Spleen (tissue), 11 donors: ENCODE results near the gene MAP1LC3A. TPM values are rescaled to one million over a fixed set of nuclear protein-coding genes. Genes with fewer than 3 reads are reported as not detected.

Source experiments
- DNase-seq: peaks from one replicate; pipeline ENCODE4 v3.0.0-alpha.2; 2020
- H3K27ac ChIP-seq, 8 donors: fragments of 200-600 bp; sonication (generic) in 7 of 8; 1 replicate in 4 of 8; 2 replicates in 4 of 8; pipeline versions ENCODE4 v1.5.0 to v1.8.0; 2016 to 2021; ENCODE audit warnings: inconsistent platforms in 4 of 8, mild to moderate bottlenecking in 4 of 8, moderate library complexity in 1 of 8
- H3K27me3 ChIP-seq, 7 donors: fragments of 200-600 bp; sonication (generic) in 6 of 7; replicated peaks in 1 of 7; 1 replicate in 4 of 7; 2 replicates in 3 of 7; pipeline versions ENCODE4 v1.5.0 to v1.8.0; 2016 to 2021; ENCODE audit warnings: inconsistent platforms in 3 of 7, mild to moderate bottlenecking in 1 of 7
- H3K36me3 ChIP-seq, 6 donors: fragments of 200-600 bp; sonication (generic) in 5 of 6; 1 replicate in 4 of 6; 2 replicates in 2 of 6; pipeline versions ENCODE4 v1.5.0 to v1.8.0; 2016 to 2021; ENCODE audit warnings: inconsistent platforms in 2 of 6
- H3K4me1 ChIP-seq, 6 donors: fragments of 200-600 bp; sonication (generic) in 5 of 6; 1 replicate in 3 of 6; 2 replicates in 3 of 6; pipeline versions ENCODE4 v1.5.0 to v1.8.0; 2016 to 2021; ENCODE audit warnings: inconsistent platforms in 3 of 6
- H3K4me3 ChIP-seq, 8 donors: fragments of 200-600 bp; sonication (generic) in 7 of 8; 1 replicate in 4 of 8; 2 replicates in 4 of 8; pipeline versions ENCODE4 v1.5.0 to v1.8.0; 2016 to 2021; ENCODE audit warnings: inconsistent platforms in 4 of 8, mild to moderate bottlenecking in 4 of 8, moderate library complexity in 2 of 8
- H3K9me3 ChIP-seq, 8 donors: fragments of 200-600 bp; sonication (generic) in 7 of 8; 1 replicate in 4 of 8; 2 replicates in 4 of 8; pipeline versions ENCODE4 v1.5.0 to v1.8.0; 2016 to 2021; ENCODE audit warnings: inconsistent platforms in 4 of 8
- CTCF ChIP-seq, 11 experiments: fragments of 200-600 bp in 7 of 11; fragments of 450-650 bp in 4 of 11; sonication (generic) in 4 of 11; IDR thresholded peaks in 8 of 11; conservative IDR thresholded peaks in 3 of 11; 1 replicate in 7 of 11; 2 replicates in 4 of 11; pipeline versions ENCODE4 v1.4.0 to v1.8.0; 2016 to 2021; ENCODE audit warnings: antibody characterized with exemption in 11 of 11, inconsistent platforms in 4 of 11, mild to moderate bottlenecking in 1 of 11
- POLR2A ChIP-seq, 3 donors: fragments of 450-650 bp; IDR thresholded peaks; one replicate each; pipeline ENCODE4 v1.5.1; 2017; ENCODE audit warnings: antibody characterized with exemption in 3 of 3, mild to moderate bottlenecking in 1 of 3
- POLR2AphosphoS5 ChIP-seq, 3 donors: sonication (generic); formaldehyde crosslinking; IDR thresholded peaks; one replicate each; pipeline ENCODE4 v1.5.1; 2017; ENCODE audit warnings: antibody characterized with exemption in 3 of 3
- WGBS, 5 donors: extraction: QIAGEN DNeasy Blood & Tissue Kit in 3 of 5; methylation state at CpG; one replicate each; pipeline versions ENCODE4 v1.1.5 to v1.1.7; 2013 to 2018; 5-methylcytosine and 5-hydroxymethylcytosine counted together
- intact Hi-C: fragments of 100-400 bp; cut with DNase I; formaldehyde crosslinking; loops from one replicate; pipeline ENCODE4 v1.15.0; 2023; ENCODE audit warnings: low total_unique reads
- polyA plus RNA-seq, 3 donors: library from polyadenylated mRNA; stranded (reverse); fragments of 200-250 nt; gene quantifications; one replicate each; pipeline ENCODE4 v1.2.1, GENCODE V29; 2013
- total RNA-seq, 7 donors: library from RNA; depleted of rRNA in 3 of 7; stranded (reverse); fragments of >200 nt in 3 of 7; fragmentation: NEBNext Ultra II Directional in 4 of 7; extraction: Animal tissue kit (Norgen Biotek cat#: 25700) in 4 of 7; gene quantifications; one replicate each; pipeline versions ENCODE4 v1.1.0 to v1.2.1, GENCODE V29; 2016 to 2021
- donor health status: healthy with polysubstance abuse.
- donor health status: DM: no; HTN: no; CAD: no; lungs with moderate emphysema.
- donor health status: DM: no; HTN: no; CAD: no.
- donor health status: Bipolar disorder and iron deficiency.
- donor health status: healthy.
- donor health status: DM: no; HTN: no; CAD: no.
- donor health status: DM: yes; HTN: yes; CAD: no.

The MAP1LC3A gene
- total and polyA plus RNA-seq, 10 donors: 13.0 to 56.7 (median 30.1) TPM

DNA sequence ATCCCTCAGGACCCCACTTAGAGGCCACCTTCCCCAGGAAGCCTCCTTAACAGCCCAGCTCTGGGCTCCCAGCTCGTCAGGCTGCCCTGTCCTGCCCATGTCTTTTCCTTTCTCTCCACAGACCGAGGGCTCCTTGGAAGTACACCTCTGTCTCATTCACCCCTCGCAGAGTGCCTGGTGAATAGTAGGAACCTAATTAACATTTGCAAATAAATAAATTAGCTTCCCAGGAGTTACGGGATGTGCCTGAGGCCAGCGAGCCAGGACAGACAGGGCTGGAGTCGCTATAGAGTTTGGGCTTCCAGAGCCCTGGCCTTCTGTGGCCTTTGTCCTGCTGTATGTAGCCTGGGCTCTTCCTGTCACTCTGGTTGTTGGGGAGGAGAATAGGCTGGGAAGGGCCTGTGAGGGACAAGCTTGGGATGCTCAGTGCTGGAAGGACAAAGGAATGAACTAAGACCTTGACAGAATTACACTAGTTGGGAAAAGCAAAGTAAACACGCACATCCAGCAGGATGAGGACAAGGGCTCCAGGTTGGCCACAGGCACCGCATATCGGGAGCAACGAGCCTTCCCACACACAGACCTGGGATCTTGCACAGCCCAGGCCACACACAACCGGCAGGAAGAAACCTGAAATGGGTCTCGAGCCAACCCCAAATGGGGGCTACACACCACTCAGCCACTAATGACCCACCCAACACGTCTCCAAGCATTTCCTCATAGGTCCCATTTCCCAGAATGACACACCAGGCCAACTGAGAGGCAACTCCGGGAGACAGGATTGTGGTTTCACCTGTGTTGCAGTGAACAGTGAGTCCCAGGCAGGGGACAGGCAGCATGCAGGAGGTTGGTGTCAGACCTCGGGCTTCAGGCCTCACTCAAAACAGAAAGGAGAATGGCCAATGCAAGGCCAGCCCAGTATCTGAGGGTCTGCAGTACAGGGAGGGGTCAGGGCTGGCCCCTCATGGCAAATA is 9.7 kb downstream of the MAP1LC3A start:
- H3K27me3 ChIP-seq: no peaks in the 10 kb centered on the region
- peak; percentile 56 for DNase-seq
- H3K4me1 ChIP-seq: peaks cover 0 to 11% (median 4%) of the 10 kb centered on the region in 6 donors
- H3K36me3 ChIP-seq: peaks cover 0 to 69% (median 6%) of the 10 kb centered on the region in 6 donors
- TF ChIP-seq POLR2A (IDR thresholded peaks at IDR 0.05) (no peak), POLR2AphosphoS5 (IDR thresholded peaks at IDR 0.05) (no peak), CTCF (IDR thresholded peaks at IDR 0.05 in 8 of 11, conservative IDR thresholded peaks at IDR 0.05 in 3 of 11) (no peak)
- H3K27ac ChIP-seq: no peak overlapping the region
- H3K9me3 ChIP-seq: no peaks in the 10 kb centered on the region
- WGBS, 5 donors: 85 to 90% (median 89%) methylated on average over 14 to 15 of the region's 15 CpGs
- intact Hi-C loops: no loop called here
- H3K4me3 ChIP-seq: no peak overlapping the region

DNA sequence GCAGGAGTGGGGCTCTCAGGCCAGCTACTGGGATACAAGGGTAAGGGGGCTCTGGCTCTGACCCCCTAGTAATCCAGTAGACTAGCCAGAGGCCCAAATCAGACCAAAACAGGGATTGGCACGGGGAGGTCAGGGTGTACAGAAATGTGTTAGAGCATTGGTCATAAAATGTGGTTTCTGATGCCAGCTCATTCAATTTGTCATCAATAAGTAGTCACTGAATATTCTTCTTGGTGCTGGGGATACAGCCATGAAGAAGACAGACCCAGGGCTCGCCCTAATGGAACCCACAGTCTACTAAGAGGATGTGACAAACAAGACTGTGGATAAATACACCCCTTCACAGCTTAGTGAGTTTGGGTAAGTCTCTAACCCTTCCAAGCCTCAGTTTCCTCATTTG is 11.1 kb downstream of the MAP1LC3A start:
- intact Hi-C loops: no loop called here
- peaks cover 0 to 80% (median 11%) of the 10 kb centered on the region in 6 donors for H3K36me3 ChIP-seq
- no peaks in the 10 kb centered on the region for H3K27me3 ChIP-seq
- no peak overlapping the region for H3K4me3 ChIP-seq
- H3K9me3 ChIP-seq: no peaks in the 10 kb centered on the region
- H3K27ac ChIP-seq: no peak overlapping the region
- H3K4me1 ChIP-seq: peaks cover 0 to 11% (median 4%) of the 10 kb centered on the region in 6 donors
- TF ChIP-seq POLR2AphosphoS5 (IDR thresholded peaks at IDR 0.05) (no peak), POLR2A (IDR thresholded peaks at IDR 0.05) (no peak), CTCF (IDR thresholded peaks at IDR 0.05 in 8 of 11, conservative IDR thresholded peaks at IDR 0.05 in 3 of 11) (no peak)
- DNase-seq: no peak
- WGBS, 5 donors: 83 to 98% (median 91%) methylated on average over 2 of the region's 2 CpGs

DNA sequence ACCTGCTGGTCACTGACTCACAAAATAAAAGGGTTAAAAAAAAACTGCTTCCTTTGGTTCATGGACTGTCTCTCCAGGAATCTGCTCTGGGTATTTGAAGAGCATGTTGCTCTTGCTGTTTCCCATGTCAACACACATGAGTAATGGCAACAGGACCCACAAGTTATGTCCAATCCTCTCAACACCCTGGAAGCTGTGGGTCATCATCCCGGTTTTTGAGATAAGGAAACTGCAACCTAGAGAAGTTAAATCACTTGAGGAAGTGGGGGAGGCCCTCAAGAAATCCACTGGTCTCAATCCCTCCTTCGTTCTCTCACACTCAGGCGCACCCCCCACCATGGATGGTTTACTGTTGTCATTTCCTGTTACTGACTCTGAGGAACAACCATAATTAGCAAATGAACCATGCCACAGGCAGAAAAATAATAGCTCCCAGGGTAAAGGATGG is 12.4 kb downstream of the MAP1LC3A start:
- 28 to 53% (median 40%) methylated on average over 3 of the region's 3 CpGs for WGBS, 5 donors
- Histone ChIP-seq H3K4me3 (no peak overlapping the region), H3K27ac (peak overlapping the region in 4 of 8 donors; percentile 21 to 24 (median 22)), H3K9me3 (no peaks in the 10 kb centered on the region), H3K4me1 (peaks cover 0 to 11% (median 4%) of the 10 kb centered on the region in 6 donors), H3K36me3 (peaks cover 0 to 84% (median 14%) of the 10 kb centered on the region in 6 donors), H3K27me3 (no peaks in the 10 kb centered on the region)
- DNase-seq: no peak
- no peak for TF ChIP-seq POLR2AphosphoS5 (IDR thresholded peaks at IDR 0.05)
- no peak for TF ChIP-seq CTCF (IDR thresholded peaks at IDR 0.05 in 8 of 11, conservative IDR thresholded peaks at IDR 0.05 in 3 of 11)
- TF ChIP-seq POLR2A (IDR thresholded peaks at IDR 0.05): no peak
- intact Hi-C loops: no loop called here

- Histone ChIP-seq H3K36me3 (peaks cover 0 to 82% (median 14%) of the 10 kb centered on the region in 6 donors), H3K27ac (peak overlapping the region in 1 of 8 donors; percentile 22), H3K27me3 (no peaks in the 10 kb centered on the region), H3K9me3 (no peaks in the 10 kb centered on the region), H3K4me3 (no peak overlapping the region), H3K4me1 (peaks cover 0 to 11% (median 2%) of the 10 kb centered on the region in 6 donors)
- intact Hi-C loops: no loop called here
- 91 to 97% (median 95%) methylated on average over 5 of the region's 5 CpGs for WGBS, 5 donors
- no peak for TF ChIP-seq POLR2AphosphoS5 (IDR thresholded peaks at IDR 0.05)
- DNase-seq: no peak
Measured at GRCh38 chr20:34571753-34572152, 13.2 kb downstream of the MAP1LC3A start.
